B cell (primary cell): ENCODE data around the gene RNLS. TPM values are rescaled to one million over a fixed set of nuclear protein-coding genes. Genes with fewer than 3 reads are reported as not detected.

Experiments used
- ATAC-seq: fragments of 200-7000 bp; cut with Tn5 transposase; one replicate; pipeline ENCODE4 v1.10.0; 2021; ENCODE audit warnings: low read depth, mild to moderate bottlenecking, moderate number of reproducible peaks, moderate library complexity
- CTCF ChIA-PET: fragments of 350-600 bp; sonication (Branson Sonifier 250); formaldehyde crosslinking; loops from one replicate; lab custom pipeline; 2021; ENCODE audit warnings: antibody characterized with exemption, inconsistent platforms; lab: Charles Lee
- POLR2A ChIA-PET: fragments of 350-600 bp; sonication (Branson Sonifier 250); formaldehyde crosslinking; loops from one replicate; lab custom pipeline; 2021; ENCODE audit warnings: antibody characterized with exemption; lab: Charles Lee
- DNase-seq: peaks from one replicate; pipeline ENCODE4 v3.0.0; 2013
- H2AFZ ChIP-seq: 2 replicates; pipeline ENCODE4 v1.6.1; 2012; ENCODE audit warnings: mild to moderate bottlenecking, low read depth, low read length; ENCODE audit not compliant: insufficient read depth, poor library complexity, severe bottlenecking
- H3K27ac ChIP-seq, 2 donors: 1 replicate in 1 of 2; 2 replicates in 1 of 2; pipeline ENCODE4 v1.5.1; 2012 to 2013; ENCODE audit warnings: low read length in 2 of 2, mild to moderate bottlenecking in 2 of 2, moderate library complexity in 1 of 2
- H3K27me3 ChIP-seq, 4 experiments: fragments of 200-600 bp in 1 of 4; sonication (generic) in 1 of 4; replicated peaks in 1 of 4; 1 replicate in 2 of 4; 2 replicates in 2 of 4; pipeline versions ENCODE4 v1.6.1 to v1.7.0; 2013 to 2016; ENCODE audit warnings: low read length in 3 of 4, mild to moderate bottlenecking in 2 of 4, mixed read lengths in 1 of 4, moderate library complexity in 1 of 4; ENCODE audit not compliant: insufficient read depth in 4 of 4, control insufficient read depth in 3 of 4; ENCODE audit errors: control extremely low read depth in 1 of 4
- H3K36me3 ChIP-seq, 2 experiments: replicated peaks in 1 of 2; 1 replicate in 1 of 2; 2 replicates in 1 of 2; pipeline versions ENCODE4 v1.6.1 to v1.7.1; 2013; ENCODE audit warnings: low read length in 1 of 2; ENCODE audit not compliant: insufficient read depth in 2 of 2, control insufficient read depth in 1 of 2; ENCODE audit errors: control extremely low read depth in 1 of 2, extremely low read depth in 1 of 2
- H3K4me1 ChIP-seq, 2 donors: fragments of 200-600 bp in 1 of 2; sonication (generic) in 1 of 2; 1 replicate in 1 of 2; 2 replicates in 1 of 2; pipeline versions ENCODE4 v1.5.1 to v1.6.1; 2013 to 2017; ENCODE audit warnings: low read length in 2 of 2; ENCODE audit not compliant: control insufficient read depth in 2 of 2, insufficient read depth in 2 of 2
- H3K4me2 ChIP-seq: replicated peaks from 2 replicates; pipeline ENCODE3; 2012; ENCODE audit warnings: mild to moderate bottlenecking, low read depth, low read length; ENCODE audit not compliant: poor library complexity, severe bottlenecking
- H3K4me3 ChIP-seq, 5 experiments: fragments of 200-600 bp in 1 of 5; sonication (generic) in 1 of 5; 1 replicate in 3 of 5; 2 replicates in 2 of 5; pipeline versions ENCODE4 v1.5.1 to v1.7.0; 2011 to 2016; ENCODE audit warnings: low read length in 4 of 5, mild to moderate bottlenecking in 4 of 5, low read depth in 2 of 5, control low read depth in 1 of 5, moderate library complexity in 1 of 5; ENCODE audit not compliant: insufficient read depth in 1 of 5; ENCODE audit errors: control extremely low read depth in 1 of 5, extremely low read depth in 1 of 5
- H3K79me2 ChIP-seq: fragments of 200-600 bp; sonication (generic); one replicate; pipeline ENCODE4 v1.6.0; 2016; ENCODE audit warnings: low read length; ENCODE audit not compliant: control insufficient read depth, insufficient read depth
- H3K9ac ChIP-seq: fragments of 200-600 bp; sonication (generic); 2 replicates; pipeline ENCODE4 v1.6.1; 2017; ENCODE audit warnings: mild to moderate bottlenecking, low read length, moderate library complexity
- H3K9me3 ChIP-seq, 3 donors: one replicate each; pipeline versions ENCODE4 v1.6.1 to v1.7.1; 2013; ENCODE audit warnings: low read length in 2 of 3; ENCODE audit not compliant: control insufficient read depth in 2 of 3, insufficient read depth in 1 of 3; ENCODE audit errors: control extremely low read depth in 1 of 3
- H4K20me1 ChIP-seq: 2 replicates; pipeline ENCODE4 v1.6.0; 2012; ENCODE audit warnings: mild to moderate bottlenecking, low read length; ENCODE audit not compliant: insufficient read depth, control insufficient read depth, poor library complexity, severe bottlenecking
- H3K27ac Mint-ChIP-seq: one replicate; pipeline ENCODE4 v1.8.0; 2021; ENCODE audit warnings: mixed read lengths
- H3K27me3 Mint-ChIP-seq: one replicate; pipeline ENCODE4 v1.8.0; 2021; ENCODE audit warnings: mixed read lengths
- H3K4me1 Mint-ChIP-seq: one replicate; pipeline ENCODE4 v1.8.0; 2021; ENCODE audit warnings: mixed read lengths
- H3K4me3 Mint-ChIP-seq: one replicate; pipeline ENCODE4 v1.8.0; 2021; ENCODE audit warnings: mixed read lengths
- H3K9me3 Mint-ChIP-seq: one replicate; pipeline ENCODE4 v1.8.0; 2022; ENCODE audit warnings: mixed read lengths; ENCODE audit not compliant: insufficient read depth
- CTCF ChIP-seq: fragments of 200-600 bp; IDR thresholded peaks from one replicate; pipeline ENCODE4 v1.8.0; 2022; ENCODE audit warnings: antibody characterized with exemption, mild to moderate bottlenecking
- EZH2 ChIP-seq: IDR thresholded peaks from 2 replicates; pipeline ENCODE4 v1.6.1; 2012; ENCODE audit warnings: borderline replicate concordance, low read depth, mild to moderate bottlenecking, moderate library complexity, low read length; ENCODE audit not compliant: insufficient read depth, poor library complexity, severe bottlenecking
- WGBS: methylation state at CpG from one replicate; pipeline ENCODE4 v1.1.5; 2013; ENCODE audit warnings: missing lambda C conversion rate; ENCODE audit not compliant: insufficient coverage; 5-methylcytosine and 5-hydroxymethylcytosine counted together
- intact Hi-C: fragments of 100-400 bp; cut with micrococcal nuclease; formaldehyde crosslinking; loops from one replicate; pipeline ENCODE4 v1.10.0; 2022
- polyA plus RNA-seq: library from polyadenylated mRNA; depleted of rRNA; stranded (reverse); fragments of >200 nt; gene quantifications from 2 replicates; pipeline ENCODE4 v1.2.3, GENCODE V29; 2012
- total RNA-seq, 2 donors: library from RNA; stranded (reverse); fragments of 120-200 nt in 1 of 2; gene quantifications; 1 replicate in 1 of 2; 2 replicates in 1 of 2; pipeline versions ENCODE4 v1.2.3 to v1.2.4, GENCODE V29; 2013 to 2022

Gene RNLS
- total and polyA plus RNA-seq, 2 donors (not counting 1 experiment from before 2014, with no cell fraction given) = 3.5 to 7.5 TPM

DNA sequence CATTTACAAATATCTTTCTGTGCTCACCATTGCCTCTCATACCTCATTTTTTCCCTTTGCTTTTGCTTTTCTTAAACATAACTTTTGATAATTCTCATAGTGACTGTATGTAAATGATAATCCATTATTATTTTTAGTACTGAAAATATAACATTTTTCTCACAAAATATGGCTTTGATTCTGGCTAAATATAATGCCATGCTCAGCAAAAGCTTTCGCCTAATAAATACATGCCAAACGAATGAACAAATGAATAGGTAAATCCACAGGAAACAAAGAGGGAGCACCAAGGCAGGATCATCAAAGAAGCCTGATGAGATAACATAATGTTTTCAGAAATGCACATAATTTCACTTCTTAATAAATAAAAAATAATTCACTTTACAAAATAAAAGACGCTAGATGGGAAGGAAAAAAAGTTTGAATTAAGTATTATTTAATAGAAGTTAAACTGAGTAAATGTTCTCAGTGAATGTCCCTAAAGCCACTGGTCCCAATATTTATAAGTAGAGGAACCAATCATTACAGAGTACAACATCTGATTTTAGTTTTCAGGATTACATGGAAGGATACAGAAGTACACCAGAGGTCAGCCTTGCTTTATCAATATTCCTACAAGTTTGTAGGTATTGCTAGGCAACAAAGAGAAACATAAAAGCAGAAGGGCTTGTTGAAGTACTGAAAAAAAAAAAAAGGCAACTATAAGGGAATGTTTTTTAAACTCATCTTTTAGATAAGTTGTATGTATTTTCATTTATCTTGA, 52.3 kb downstream of the RNLS start:
- Mint-ChIP-seq H3K4me1 (no peaks in the 10 kb centered on the region), H3K4me3 (no peak overlapping the region), H3K9me3 (no peaks in the 10 kb centered on the region), H3K27ac (no peak overlapping the region), H3K27me3 (no peaks in the 10 kb centered on the region)
- H4K20me1 ChIP-seq = no peaks in the 10 kb centered on the region
- no peak overlapping the region for H3K9ac ChIP-seq
- no peak overlapping the region for H3K27ac ChIP-seq
- ChIA-PET POLR2A (no interaction called here), CTCF (no interaction called here)
- no peaks in the 10 kb centered on the region for H3K36me3 ChIP-seq
- no CpG with 5 or more reads among the region's 3 CpGs for WGBS
- H3K4me3 ChIP-seq = no peak overlapping the region
- no peaks in the 10 kb centered on the region for H3K4me1 ChIP-seq
- H3K4me2 ChIP-seq = no peak overlapping the region
- DNase-seq = no peak
- H2AFZ ChIP-seq = no peak overlapping the region
- intact Hi-C loops = no loop called here
- no peaks in the 10 kb centered on the region for H3K27me3 ChIP-seq
- no peak for ATAC-seq
- no peaks in the 10 kb centered on the region for H3K79me2 ChIP-seq
- TF ChIP-seq CTCF (no peak), EZH2 (no peak)
- no peaks in the 10 kb centered on the region for H3K9me3 ChIP-seq

DNA sequence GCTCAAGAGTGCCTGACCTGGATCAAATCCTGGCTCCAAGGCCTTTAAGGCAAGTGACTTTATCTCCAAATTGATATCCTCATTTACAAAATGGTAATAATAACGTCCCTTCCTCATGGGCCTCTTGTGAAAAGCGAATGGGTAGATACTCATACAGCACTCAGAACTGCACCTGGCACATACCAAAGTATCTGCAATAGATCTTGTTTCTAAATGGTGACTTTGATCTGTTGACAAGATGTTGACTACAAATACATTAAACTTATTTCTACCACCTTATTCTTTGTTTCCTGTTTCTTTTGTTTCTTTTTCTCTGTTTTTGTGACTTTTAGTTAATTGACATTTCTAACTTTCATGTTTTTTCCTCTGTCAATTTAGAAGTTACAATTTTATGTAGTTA, 53.0 kb downstream of the RNLS start:
- ChIA-PET CTCF (no interaction called here), POLR2A (no interaction called here)
- Mint-ChIP-seq H3K4me3 (no peak overlapping the region), H3K27me3 (no peaks in the 10 kb centered on the region), H3K9me3 (no peaks in the 10 kb centered on the region), H3K27ac (no peak overlapping the region), H3K4me1 (no peaks in the 10 kb centered on the region)
- Histone ChIP-seq H3K27me3 (no peaks in the 10 kb centered on the region), H3K36me3 (no peaks in the 10 kb centered on the region), H3K9me3 (no peaks in the 10 kb centered on the region), H3K9ac (no peak overlapping the region), H3K4me3 (no peak overlapping the region), H3K79me2 (no peaks in the 10 kb centered on the region), H3K4me2 (no peak overlapping the region), H2AFZ (no peak overlapping the region), H4K20me1 (no peaks in the 10 kb centered on the region), H3K27ac (no peak overlapping the region), H3K4me1 (no peaks in the 10 kb centered on the region)
- ATAC-seq (no peak), DNase-seq (no peak)
- intact Hi-C loops = no loop called here
- TF ChIP-seq EZH2 = no peak
- no peak for TF ChIP-seq CTCF
- WGBS = no CpG with 5 or more reads among the region's 2 CpGs
